AG08395 (cell line): Measurements from ENCODE around the gene PAFAH2.
A peak's percentile ranks its signal among the peaks of the same experiment; 100 is the strongest.

Source experiments
- DNase-seq: peaks from one replicate; pipeline ENCODE4 v3.0.0; 2012; ENCODE audit warnings: mixed read lengths, low spot score

Gene PAFAH2

DNA sequence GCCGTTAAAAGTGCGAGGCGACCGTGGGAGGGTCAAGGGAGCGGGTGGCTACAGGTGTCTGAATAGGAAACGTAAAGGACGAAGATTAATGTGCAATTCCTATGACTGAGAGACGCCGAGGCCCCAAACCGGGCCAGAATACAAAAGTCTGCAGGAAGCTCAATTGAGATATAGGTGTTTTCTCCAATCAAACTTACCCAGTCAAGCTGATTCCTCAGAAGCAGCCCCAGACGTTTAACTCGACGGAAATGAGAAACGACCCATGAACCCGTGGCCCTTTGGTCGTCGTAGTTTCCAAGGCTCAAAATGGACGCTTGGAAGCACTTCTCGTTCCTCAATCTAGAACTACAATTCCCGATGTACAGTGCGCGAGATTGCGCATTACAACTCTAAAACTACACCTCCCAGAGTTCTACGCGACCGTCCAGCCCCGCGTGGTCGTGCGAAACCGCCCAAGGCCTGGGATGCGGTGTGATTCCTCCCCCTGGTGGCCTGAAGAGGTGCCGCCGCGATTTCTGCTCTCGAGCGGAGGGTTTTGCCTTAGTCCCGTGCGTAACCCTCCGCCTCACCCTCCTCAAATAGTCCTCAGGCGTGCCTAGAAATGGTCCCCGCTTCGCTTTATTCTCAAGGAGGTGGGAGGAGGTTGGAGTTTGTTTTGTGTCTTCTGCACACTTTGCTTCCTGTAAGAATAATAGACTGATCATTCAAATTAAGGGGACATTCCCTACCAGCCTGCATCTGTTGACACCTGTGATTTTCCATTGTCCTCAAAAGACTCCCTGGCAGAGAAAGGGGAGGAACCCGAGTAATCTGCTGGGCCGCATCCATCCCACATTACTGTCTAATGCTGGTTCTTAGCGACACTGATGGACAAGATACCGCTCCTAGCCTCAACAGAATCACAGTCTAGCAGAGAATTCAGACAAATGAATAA lies at the start of gene PAFAH2:
Gene PAFAH2, minus strand, starts transcription at position 236 of the 934 bp plus-strand sequence. CDS start 7,247 bp downstream, outside the sequence.
- DNase-seq = peak; percentile 96

DNA sequence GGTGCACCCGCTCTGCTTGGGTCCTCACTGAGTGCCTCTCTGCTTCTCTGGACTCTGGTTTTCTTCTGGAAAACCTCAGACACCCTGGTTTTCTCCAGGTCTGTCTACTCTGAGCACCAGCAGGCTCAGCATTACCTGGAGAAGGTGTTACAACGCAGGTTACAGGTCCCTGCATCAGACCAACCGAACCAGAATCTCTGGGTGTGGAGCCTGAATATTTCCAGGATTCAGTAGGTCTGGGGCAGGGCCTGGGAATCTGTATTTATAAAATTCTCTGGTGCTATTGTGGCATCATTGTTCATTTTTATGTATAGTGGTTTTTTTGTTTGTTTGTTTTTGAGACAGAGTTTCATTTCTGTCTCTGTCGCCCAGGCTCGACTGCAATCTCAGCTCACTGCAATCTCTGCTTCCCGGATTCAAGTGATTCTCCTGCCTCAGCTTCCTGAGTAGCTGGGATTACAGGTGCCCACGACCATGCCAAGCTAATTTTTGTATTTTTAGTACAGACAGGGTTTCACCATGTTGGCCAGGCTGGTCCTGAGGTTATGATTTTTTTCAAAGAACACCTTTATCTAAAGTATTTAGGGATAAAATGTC lies 49.5 kb upstream of the PAFAH2 start:
- DNase-seq = no peak

DNA sequence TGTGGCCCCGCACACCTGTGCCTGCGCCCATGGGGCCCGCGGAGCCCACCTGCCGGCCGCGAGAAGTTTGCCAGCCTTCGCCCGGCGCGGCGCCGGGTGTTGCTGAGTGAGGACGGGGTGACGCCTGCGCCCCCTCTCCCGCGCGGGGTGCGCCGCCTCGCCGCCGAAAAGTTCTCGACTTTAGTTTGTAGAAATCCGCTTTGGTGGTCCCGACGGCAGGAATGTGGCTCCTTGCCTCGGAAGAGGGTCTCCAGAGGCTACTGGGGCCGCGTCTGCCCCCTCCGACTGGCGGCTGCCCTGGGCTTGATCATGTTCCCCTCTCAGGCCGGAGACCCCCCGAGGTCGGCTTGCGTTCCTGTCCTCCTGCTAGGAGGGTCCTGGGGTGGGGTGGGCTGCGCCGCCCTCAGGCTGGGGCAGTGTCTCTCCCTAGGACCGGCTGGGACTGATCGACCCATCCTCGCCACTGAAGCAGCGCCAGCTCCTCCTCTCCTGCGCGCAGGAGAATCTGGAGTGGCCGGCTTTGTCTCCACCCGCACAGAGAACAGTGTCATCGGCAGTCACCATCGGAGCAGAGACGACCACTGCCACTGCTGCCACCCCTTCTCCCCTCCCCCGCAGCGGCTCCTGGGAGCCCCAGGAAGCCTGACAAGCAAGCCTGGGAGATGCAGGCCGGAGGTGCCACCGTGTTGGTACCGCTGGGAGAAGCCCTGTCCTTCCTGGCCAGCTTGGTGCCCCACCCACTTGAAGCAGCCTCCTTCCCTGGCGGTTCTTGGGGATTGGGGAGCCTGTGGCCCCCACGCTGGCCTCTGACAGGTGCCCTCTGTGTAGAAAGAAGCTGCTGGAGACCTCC lies 48.6 kb upstream of the PAFAH2 start:
- DNase-seq = no peak

DNA sequence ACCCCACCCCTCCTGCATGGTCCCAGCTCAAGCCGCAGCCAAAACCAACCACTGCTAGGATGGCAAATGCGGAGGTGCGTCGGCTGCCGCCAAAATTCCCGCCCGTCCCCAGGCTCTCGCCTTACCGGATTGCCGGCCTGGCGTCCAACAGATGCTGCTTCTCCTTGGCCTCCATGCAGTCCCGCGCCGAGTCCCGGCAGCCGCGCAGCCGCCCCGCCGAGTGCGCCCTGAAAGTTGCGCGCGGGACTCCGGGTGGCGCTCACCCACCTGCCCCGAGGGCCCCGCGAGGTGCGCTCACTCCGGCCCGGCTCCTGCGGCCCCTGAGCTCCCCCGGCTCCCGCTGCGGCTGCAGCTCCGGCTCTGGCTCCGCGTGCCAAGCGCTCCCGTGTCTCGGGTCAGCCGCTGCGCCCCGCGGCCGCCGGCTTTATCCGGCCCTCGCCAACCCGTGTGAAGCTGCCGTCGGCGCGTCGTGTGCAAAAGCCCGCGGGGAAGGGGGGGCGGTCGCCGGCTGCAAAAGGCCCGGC lies 47.9 kb upstream of the PAFAH2 start, which contains the start of gene SLC30A2:
Gene SLC30A2, minus strand, starts transcription at position 397 of the 524 bp plus-strand sequence. Its CDS starts 222 bp downstream, at position 175.
- DNase-seq = no peak

DNA sequence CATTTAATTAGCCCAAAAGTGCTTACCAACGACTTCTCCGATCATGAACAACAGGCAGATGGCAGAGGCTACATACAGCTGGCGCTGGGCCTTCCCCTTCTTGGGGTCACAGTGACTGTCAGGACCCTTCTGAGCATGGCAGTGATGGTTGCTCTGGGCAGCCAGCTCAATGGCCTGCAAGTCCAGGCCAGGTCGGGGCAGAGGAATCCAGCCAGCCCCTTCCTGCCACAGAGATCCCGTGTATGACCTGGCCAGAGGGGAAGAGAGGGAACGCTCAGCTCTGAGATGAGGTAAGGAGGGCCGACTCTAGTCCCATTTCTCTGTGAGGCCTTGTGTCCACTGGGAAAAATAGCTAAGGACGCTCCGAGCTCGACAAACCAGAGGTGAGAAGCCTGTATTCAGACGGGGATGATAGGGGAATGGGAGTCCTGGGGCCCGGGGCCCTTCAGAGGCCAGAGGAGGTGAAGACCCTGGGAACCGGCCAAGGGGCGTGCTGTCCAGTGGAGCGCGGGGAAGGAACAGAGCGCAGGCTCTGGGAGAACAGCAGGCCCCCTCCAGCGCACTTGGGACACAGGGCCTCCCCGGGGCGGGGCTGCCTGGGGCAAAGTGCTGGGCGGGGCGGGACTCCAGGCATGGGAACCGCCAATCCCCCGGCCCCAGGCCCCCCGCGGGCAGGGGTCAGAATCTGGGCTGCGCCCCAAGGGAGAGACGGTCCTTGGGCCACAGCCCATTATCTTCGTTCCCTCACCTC lies 47.3 kb upstream of the PAFAH2 start:
- DNase-seq = no peak

DNA sequence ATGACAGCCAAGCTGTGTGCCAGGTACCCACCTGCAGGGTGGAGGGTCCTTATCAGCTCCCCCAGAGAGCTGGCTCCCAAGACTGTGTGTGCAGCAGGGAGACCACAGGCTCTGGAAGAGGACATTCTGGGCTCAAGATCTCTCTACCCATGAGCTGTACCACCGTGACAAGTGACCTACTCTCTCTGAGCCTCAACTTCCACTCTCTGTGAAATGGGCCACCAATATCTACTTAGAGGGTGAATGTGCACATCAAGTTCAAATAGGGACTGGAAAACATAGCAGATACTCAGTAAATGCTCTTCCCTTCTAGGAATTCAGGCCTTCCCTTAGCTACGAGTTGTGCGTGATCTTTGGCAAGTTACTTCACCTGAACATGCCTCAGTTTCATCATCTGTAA lies 46.6 kb upstream of the PAFAH2 start:
- DNase-seq = no peak

DNA sequence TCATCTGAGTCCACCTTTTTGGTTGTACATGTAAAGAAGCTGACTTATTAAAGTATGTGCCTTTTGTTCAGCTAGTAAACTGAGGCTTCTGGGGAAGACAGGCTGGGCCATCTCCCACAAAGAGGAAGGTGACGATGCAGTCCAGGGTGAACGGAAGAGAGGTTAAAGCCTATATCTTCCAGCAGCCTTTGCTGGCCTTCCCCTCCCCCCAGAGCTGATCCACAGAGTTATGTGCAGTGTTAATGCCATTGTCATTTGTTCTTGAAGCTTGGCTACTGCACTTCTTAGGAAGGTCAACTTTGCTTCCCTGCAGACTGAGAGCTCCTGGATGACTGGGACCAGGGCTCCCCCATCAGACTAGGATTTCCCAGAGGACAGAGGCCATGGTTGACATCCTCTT lies 45.9 kb upstream of the PAFAH2 start:
- DNase-seq = no peak

DNA sequence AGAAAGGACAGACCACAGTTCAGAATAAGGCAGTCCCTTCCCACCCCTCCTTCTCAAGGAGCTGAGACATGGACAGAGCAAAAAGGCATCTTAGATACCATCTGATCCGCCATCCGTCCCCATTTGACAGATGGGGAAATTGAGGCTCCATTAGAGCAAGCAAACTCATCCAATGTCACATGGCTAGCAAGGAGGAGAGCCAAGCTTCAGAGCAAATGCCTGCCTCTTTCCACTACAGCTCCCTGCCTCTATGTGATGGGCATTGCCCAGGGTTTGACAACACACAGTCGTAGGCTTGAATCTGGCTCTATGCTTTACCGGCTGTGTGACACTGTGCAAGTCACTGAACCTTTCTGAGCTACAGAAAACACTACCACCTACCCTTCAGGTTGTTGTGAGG lies 44.1 kb upstream of the PAFAH2 start:
- no peak for DNase-seq

DNA sequence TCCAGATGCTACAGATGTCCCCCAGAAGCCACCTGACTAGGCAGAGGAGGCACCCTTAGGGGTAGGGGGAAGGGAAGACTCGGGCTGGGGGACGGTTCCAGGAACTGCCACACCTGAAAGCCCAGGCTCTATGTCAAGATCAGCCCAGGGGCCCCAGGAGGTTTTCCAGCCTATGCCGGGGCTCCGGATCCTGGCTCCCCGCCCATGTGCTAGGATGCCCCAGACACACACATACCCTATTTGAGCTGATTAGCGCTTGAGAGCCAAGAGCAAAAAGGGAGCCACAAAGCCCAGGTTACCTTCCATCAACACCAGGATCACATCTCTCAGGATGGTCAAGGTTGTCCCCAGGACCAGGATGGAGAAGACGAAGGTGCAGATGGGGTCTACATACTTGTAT lies 43.5 kb upstream of the PAFAH2 start:
- DNase-seq = no peak

DNA sequence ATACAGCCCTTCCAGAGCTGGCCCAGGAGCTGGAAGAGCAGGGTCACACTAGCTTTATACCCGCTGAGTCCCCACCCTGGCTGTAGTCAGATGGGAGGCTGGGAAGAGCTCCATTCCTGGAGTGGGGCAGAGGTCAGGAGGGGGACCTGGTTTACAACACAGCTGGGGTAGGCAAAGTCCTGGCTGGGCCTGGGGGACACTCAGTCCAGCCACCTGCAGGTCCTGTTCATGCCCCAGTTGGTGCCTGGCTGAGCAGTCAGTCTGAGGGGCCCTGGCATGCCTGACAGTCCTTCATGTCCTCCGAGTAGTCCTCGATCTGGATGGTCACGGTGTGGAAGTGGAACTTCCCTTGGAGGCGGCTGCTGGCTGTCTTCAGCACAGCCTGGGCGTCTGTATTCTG lies 41.0 kb upstream of the PAFAH2 start:
- DNase-seq = no peak

DNA sequence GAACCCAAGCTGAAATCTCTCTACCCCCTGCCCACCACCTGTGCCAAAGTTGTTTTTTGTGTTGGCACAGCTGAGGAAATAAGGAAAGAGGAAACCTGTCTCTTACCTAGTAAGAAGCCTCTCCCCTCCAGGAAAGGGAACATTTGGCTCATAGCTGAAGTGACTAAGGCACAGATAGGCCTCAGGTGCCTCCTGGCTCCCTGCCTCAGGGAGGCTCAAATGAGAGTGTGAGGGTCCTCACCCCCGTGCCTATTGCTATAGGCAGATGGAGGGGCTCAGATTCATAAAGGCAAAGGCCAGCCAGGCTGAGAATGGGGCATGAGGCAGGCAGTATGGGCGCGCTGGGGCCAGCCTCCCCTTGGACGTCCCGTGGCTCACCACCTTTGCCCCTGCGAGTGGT lies 40.6 kb upstream of the PAFAH2 start:
- DNase-seq = no peak

DNA sequence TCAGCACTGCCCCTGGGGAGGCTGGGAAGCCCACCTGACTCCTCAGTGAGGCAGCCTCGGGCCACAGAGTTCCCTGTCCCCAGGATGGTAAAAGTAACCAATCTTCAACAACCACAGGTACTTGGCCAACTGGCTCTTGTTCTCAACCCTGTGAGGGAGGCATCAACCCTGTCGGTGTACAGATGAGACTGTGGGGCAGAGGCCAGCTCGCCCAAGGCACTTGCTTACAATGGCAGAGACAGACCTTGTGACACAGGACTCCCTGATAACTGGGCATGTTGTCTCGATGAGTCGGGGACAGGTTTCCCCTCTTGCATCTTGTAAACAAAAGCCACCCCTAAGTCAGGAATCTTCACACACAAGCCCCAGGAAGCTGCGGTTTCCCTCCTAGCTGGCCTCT lies 40.0 kb upstream of the PAFAH2 start:
- no peak for DNase-seq

DNA sequence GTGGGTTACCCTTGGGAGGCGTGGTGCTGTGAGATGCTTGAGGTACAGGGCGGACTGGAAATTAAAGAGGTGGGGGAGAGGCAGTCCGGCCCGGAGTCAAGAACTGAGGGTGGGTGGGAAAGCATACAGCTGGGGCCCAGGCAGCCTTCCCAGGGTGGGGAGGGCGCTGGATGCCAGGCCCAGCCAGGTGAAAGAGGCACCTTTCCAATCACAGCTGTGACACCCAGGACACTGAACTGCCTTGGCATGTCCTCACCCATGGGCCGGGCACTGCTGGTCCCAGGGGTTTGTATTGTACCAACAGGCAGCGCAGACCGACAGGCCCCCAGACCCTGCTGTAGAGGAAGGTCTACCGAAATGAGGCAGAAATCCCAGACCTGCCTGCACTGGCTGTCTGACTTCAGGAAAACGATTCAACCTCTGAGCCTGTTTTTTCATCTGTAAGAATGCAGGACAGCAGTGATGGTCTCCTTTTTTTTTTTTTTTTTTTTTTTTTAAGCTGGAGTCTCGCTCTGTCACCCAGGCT lies 39.0 kb upstream of the PAFAH2 start:
- no peak for DNase-seq

DNA sequence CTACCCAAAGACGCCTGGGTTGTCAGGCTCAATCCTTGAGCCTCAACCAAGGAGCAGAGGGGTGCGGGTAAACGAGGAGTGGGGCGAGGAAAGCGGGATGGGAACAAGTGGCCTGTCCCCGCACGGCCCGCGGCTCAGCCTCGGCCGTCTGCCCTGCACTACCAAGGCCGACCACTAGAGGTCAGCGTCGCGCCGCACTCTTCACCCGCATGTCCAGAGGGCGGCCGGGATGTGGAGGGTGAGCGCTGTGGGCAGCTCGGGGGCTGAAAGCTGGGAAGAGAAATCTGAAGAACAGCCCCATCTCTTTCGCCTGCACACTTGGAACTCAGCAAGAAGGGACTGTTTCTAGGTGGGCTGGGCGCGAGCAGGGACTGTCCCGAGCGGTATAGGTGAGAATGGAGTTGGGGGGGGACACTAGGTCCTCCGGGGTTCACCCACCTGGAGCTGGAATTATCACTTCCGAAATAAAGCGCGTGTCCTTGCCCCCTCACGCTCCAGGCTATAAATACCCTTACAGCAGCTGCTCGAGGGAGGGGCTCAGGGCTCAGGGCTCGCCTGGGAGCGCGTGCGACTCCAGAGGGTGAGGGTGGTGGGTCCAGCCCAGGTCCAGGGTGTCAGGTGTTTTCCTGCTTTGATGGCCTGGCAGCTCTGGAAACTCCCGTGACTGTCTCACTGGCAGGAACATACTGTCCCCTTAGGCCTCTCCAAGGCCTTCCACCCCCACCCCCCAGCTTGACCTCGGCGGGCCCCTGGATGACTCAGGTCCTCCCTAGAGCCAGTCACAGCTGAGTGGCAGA lies 38.3 kb upstream of the PAFAH2 start:
- peak; percentile 91 for DNase-seq

DNA sequence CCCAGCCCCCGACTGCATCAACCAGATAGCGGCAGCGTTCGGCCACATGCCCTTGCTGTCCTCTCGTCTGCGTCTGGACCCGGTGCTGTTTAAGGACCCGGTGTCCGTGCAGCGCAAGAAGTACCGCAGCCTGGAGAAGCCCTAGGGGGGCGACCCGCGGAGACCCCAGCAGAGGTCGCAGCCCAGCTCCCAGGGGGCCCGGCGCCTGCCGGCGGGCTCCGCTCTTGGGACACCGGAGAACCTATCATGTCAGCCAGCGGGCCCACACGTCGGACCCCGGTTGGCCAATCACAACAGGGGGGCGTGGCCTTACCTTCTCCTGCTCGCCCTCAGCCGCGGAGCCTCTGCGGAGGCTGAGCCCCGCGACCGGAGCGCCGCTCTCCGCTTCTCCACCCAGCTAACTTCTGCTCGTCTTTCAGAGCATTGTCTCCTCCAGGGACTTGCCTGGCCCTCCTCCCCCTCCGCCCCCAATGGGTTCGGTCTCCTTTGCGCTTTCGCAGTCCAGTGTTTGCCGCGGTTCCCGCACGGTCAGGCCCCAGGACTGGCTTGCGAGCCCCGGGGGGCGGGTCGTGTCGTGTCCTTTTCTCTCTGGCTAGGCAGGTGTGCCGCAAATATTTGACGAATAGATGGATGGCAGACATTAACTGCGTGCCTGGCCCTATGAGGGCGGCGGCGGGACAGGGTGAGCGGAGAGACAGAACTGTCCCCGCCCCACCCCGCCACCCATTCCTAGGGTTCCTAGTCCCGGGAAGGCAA lies 37.5 kb upstream of the PAFAH2 start:
- DNase-seq = peak; percentile 98

DNA sequence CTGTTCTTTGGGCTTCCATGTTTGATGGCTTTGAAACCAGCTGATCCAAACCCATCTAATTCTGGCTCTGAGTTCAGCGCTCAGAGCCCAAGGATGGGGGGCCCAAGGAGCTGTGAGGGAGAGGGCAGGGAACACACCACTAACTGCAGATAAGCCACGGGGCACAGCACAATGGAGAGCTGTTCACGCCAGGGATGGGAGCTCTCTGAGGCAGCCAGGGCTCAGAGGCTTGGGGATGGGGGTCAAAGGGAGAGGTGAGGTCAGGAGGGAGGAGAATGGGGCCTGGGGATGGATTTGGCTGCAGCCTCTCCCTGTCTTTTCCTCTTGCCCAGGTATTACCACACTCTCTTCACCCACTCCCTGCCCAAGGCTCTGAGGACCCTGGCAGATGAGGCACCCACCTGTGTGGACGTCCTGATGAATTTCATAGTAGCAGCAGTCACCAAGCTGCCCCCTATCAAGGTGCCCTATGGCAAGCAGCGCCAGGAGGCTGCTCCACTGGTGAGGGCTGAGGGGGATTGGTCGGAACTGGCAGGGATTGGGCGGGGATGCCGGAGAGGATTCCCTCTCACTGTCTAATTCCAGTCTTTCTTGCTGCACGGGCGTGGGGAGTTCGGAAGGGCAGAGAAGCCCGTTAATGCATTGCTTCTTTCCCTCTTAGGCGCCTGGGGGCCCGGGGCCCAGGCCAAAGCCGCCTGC lies 36.8 kb upstream of the PAFAH2 start:
- DNase-seq = no peak

DNA sequence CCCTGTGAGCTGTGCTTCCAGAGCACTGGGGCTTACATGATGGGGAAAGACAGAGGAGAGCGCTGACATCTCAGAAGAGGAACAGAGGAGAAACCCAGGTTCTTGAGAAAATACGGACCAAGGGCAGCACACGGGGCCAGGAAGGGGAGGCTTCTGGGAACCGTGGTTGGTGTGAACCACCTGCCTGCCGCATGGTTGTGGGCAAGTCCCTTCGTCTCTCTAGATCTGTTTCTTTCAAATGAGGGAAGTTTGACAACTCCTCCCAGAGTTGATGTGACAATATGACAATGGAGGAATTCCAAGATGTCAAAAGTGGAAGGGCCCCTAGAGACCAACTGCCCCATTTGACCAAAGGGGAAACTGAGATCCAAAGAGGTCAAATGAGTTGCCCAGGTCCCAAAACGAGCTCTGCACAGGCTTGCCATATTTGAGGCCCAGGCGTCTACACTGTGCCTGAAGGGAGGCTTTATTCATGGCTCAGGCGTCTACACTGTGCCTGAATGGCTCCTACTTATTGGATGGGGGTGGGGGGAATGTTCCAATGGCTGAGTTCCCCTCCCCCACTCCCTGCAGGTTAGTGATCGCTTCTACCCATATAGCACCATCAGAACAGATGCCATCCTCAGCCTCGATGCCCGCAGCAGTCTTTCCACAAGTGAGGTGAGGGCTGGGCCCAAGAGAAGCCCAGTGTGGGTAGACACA lies 34.9 kb upstream of the PAFAH2 start:
- DNase-seq = no peak

DNA sequence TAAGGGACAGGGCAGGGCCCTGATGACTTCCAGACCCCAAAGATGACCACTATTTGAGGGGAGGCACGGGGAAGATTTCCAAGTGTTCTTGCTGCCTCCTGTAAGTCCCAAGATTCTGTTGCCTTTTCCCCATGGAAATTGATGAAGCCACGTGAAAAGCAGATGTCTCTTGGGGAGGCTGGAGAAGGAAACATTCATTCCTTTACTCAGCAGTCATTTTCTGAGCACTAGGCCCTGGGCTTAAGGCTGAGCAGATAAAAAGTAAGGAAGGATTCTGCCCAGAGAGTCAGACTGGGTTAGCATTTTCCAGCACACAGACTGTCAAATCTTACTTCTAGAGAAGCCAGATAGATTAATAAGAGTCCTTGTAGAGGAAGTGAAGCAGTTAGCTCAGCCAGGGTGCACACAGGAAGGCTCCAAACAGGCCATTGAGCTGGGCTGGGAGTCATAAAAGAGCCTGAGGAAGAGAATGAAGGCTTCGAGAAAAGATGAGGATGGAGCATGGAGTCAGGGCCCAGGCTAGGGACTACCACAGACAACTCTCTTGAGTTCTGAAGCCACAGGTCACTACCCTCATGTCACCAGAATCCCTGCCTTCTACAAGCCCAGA lies 33.9 kb upstream of the PAFAH2 start:
- DNase-seq = peak; percentile 86
